K562 (cell line): ENCODE results near the gene HHIPL1. TPM values are rescaled to one million over a fixed set of nuclear protein-coding genes. Genes with fewer than 3 reads are reported as not detected.

Experiments
- ATAC-seq: fragments of 200-7000 bp; cut with Tn5 transposase; 3 replicates; pipeline ENCODE4 v1.9.1; 2020; ENCODE audit warnings: moderate library complexity
- BruUV-seq: library from RNA; stranded (reverse); fragments of 400-500 nt; replicated peaks from 2 replicates; lab custom pipeline; 2021; lab: Mats Ljungman, UMichigan
- CTCF ChIA-PET: fragments of 300-600 bp; formaldehyde crosslinking; extraction: SDS; loops from one replicate; lab custom pipeline; 2021; ENCODE audit warnings: low intra/inter-chr PET ratio; lab: Yijun Ruan, JAX
- POLR2A ChIA-PET: fragments of 300-600, 350-650 bp; sonication (Branson Sonifier 250); formaldehyde crosslinking; extraction: SDS; loops from one replicate; lab custom pipeline; 2021; ENCODE audit warnings: antibody characterized with exemption, inconsistent platforms; lab: Yijun Ruan, JAX
- DNase-seq, 4 experiments: peaks; one replicate each; pipeline versions ENCODE4 v3.0.0 to v3.0.0-alpha.2; 2011 to 2018; ENCODE audit warnings: low spot score in 3 of 4, mixed read lengths in 3 of 4; ENCODE audit errors: extremely low read depth in 1 of 4
- FAIRE-seq: peaks from 2 replicates; lab custom pipeline; 2011; peaks lifted over from hg19 to GRCh38; lab: Jason Lieb, UNC
- H2AFZ ChIP-seq: 2 replicates; pipeline ENCODE4 v1.6.0; 2011; ENCODE audit warnings: low read depth, low read length, control low read depth, inconsistent platforms
- H3K27ac ChIP-seq: fragments of 200-600 bp; 3 replicates; pipeline ENCODE4 v1.8.0; 2011; ENCODE audit warnings: low read depth, mild to moderate bottlenecking, control low read depth, inconsistent platforms, low read length, moderate library complexity, mixed read lengths; ENCODE audit errors: extremely low read depth
- H3K27me3 ChIP-seq, 2 experiments: fragments of 300-600 bp in 1 of 2; 2 replicates in 1 of 2; 3 replicates in 1 of 2; pipeline versions ENCODE4 v1.6.0 to v1.8.0; 2011; ENCODE audit warnings: inconsistent platforms in 2 of 2, low read length in 2 of 2, mild to moderate bottlenecking in 1 of 2, mixed read lengths in 1 of 2, moderate library complexity in 1 of 2; ENCODE audit not compliant: control insufficient read depth in 2 of 2, insufficient read depth in 2 of 2
- H3K36me3 ChIP-seq: fragments of 300-600 bp; 3 replicates; pipeline ENCODE4 v1.8.0; 2011; ENCODE audit warnings: mild to moderate bottlenecking, low read length, inconsistent platforms; ENCODE audit not compliant: control insufficient read depth, insufficient read depth
- H3K4me1 ChIP-seq, 2 experiments: fragments of 200-600 bp in 1 of 2; replicated peaks in 1 of 2; 2 replicates in 1 of 2; 3 replicates in 1 of 2; pipeline versions ENCODE4 v1.5.1 to v1.8.0; 2011; ENCODE audit warnings: inconsistent platforms in 2 of 2, low read length in 2 of 2, mild to moderate bottlenecking in 1 of 2, mixed read lengths in 1 of 2, moderate library complexity in 1 of 2; ENCODE audit not compliant: control insufficient read depth in 2 of 2, insufficient read depth in 2 of 2
- H3K4me2 ChIP-seq: 2 replicates; pipeline ENCODE4 v1.6.1; 2011; ENCODE audit warnings: low read length, control low read depth, inconsistent platforms, mixed read lengths; ENCODE audit not compliant: insufficient read depth
- H3K4me3 ChIP-seq: fragments of 200-600 bp; sonication (generic), shearing (Covaris generic); 2 replicates; pipeline ENCODE4 v1.5.1; 2016; ENCODE audit warnings: control low read depth, inconsistent platforms
- H3K79me2 ChIP-seq: fragments of 200-600 bp; 3 replicates; pipeline ENCODE4 v1.8.0; 2011; ENCODE audit warnings: low read length, inconsistent platforms; ENCODE audit not compliant: control insufficient read depth, insufficient read depth
- H3K9ac ChIP-seq, 2 experiments: 2 replicates each; pipeline versions ENCODE4 v1.6.0 to v1.6.1; 2011; ENCODE audit warnings: low read depth in 2 of 2, low read length in 2 of 2, control low read depth in 1 of 2, inconsistent platforms in 1 of 2, mild to moderate bottlenecking in 1 of 2, mixed read lengths in 1 of 2; ENCODE audit not compliant: insufficient read depth in 1 of 2
- H3K9me1 ChIP-seq: one replicate; pipeline ENCODE4 v1.6.0; 2011; ENCODE audit warnings: inconsistent platforms, mild to moderate bottlenecking, low read length, moderate library complexity; ENCODE audit not compliant: control insufficient read depth, insufficient read depth
- H3K9me3 ChIP-seq: replicated peaks from 2 replicates; pipeline ENCODE4 v1.5.1; 2011; ENCODE audit warnings: low read depth, low read length, inconsistent platforms; ENCODE audit not compliant: control insufficient read depth, insufficient read depth
- H4K20me1 ChIP-seq: replicated peaks from 2 replicates; pipeline ENCODE4 v1.6.1; 2011; ENCODE audit warnings: low read length, inconsistent platforms, mixed read lengths; ENCODE audit not compliant: control insufficient read depth, insufficient read depth
- NFE2 ChIP-seq: IDR thresholded peaks from 2 replicates; pipeline ENCODE4 v1.6.1; 2014; ENCODE audit warnings: antibody characterized with exemption, low read depth
- ZFP36 ChIP-seq: fragments of 150-350 bp; IDR thresholded peaks from 2 replicates; pipeline ENCODE4 v1.6.1; 2018; ENCODE audit warnings: low read length, low read depth; ENCODE audit not compliant: partially characterized antibody
- WGBS: fragments of 100-300 bp; shearing (Covaris generic); methylation state at CpG from one replicate; pipeline ENCODE4 v1.1.6; 2016; ENCODE audit warnings: low coverage, mixed read lengths; ENCODE audit not compliant: insufficient coverage; ENCODE audit errors: missing lambda C conversion rate; 5-methylcytosine and 5-hydroxymethylcytosine counted together
- in situ Hi-C: fragments of 300-500 bp; cut with MboI; formaldehyde crosslinking; loops from 4 replicates; pipeline ENCODE4 v1.15.0; 2018; ENCODE audit warnings: inconsistent platforms, mixed read lengths
- intact Hi-C: fragments of 100-400 bp; cut with micrococcal nuclease; formaldehyde crosslinking; loops from 2 replicates; pipeline ENCODE4 v1.14.2; 2022
- polyA plus RNA-seq, 8 experiments: library from polyadenylated mRNA; depleted of rRNA in 4 of 8; stranded (reverse) in 5 of 8; unstranded in 3 of 8; fragments of >200 nt; fragmentation: Nextera tagmentation in 2 of 8; fragmentation: Illumina TruSeq in 1 of 8; extraction: Ambion mirVana in 2 of 8; extraction: Trizol in 1 of 8; gene quantifications; 2 replicates each; pipeline versions ENCODE4 v1.2.1 to v1.2.3, GENCODE V29; 2011 to 2014; ENCODE audit warnings: inconsistent platforms in 1 of 8, missing spikeins in 1 of 8
- total RNA-seq, 7 experiments: library from RNA; depleted of rRNA in 6 of 7; stranded (reverse); fragments of >200 nt in 6 of 7; fragmentation: Illumina TruSeq in 2 of 7; extraction: Trizol in 2 of 7; gene quantifications; 2 replicates each; pipeline versions ENCODE4 v1.2.1 to v1.2.3, GENCODE V29; 2011 to 2021; ENCODE audit warnings: low replicate concordance in 1 of 7
- TF ChIP-seq, protein P1 (sequence below): fragments of 250-450 bp; sonication (Bioruptor Pico); IDR thresholded peaks from 2 replicates; pipeline ENCODE4 v1.4.0; 2020; ENCODE audit warnings: borderline replicate concordance
- TF ChIP-seq, protein P2 (sequence below): fragments of 450-650 bp; formaldehyde crosslinking; IDR thresholded peaks from 2 replicates; pipeline ENCODE4 v1.4.0; 2020; ENCODE audit warnings: mild to moderate bottlenecking

Gene HHIPL1
- total and polyA plus RNA-seq, 9 of the 15 experiments (the other 6 are each of a cell fraction or from before 2014, with no cell fraction given): not detected

DNA sequence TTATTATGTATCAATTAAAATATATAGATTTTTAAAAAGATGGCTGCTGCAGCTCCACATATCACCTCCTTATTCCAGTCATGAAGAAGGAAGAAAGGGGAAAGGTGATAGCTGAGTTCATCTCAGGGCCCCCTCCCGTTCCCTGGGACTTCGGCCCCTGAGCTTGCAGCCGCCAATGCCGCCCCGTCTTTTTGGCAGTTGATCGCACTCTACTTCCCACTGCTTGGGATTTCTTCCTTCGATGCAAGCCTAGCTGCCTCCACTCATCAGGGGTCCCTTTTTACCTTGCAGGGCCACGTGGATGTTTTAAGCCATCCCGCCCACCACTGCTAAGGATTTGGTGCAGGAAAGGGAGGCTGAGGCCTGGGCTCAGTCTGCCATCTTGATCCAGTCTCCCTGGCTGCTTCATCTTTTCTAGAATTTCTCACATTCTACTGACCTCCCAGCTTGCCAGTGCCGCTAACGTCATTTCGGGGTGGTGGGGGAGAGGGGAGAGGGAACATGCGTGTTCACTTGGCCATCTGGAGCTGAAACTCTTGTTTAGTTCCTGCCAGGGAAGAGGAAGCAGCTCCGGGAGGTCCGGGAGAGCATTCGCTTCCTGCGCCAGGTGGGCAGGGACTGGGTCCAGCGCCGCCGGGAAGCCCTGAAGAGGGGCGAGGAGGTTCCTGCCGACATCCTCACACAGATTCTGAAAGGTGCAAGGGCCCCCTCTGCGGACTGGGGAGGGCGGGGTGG lies 70.5 kb downstream of the HHIPL1 start (continued):
- no peak for TF ChIP-seq ZFP36
- TF ChIP-seq, protein P1, sequence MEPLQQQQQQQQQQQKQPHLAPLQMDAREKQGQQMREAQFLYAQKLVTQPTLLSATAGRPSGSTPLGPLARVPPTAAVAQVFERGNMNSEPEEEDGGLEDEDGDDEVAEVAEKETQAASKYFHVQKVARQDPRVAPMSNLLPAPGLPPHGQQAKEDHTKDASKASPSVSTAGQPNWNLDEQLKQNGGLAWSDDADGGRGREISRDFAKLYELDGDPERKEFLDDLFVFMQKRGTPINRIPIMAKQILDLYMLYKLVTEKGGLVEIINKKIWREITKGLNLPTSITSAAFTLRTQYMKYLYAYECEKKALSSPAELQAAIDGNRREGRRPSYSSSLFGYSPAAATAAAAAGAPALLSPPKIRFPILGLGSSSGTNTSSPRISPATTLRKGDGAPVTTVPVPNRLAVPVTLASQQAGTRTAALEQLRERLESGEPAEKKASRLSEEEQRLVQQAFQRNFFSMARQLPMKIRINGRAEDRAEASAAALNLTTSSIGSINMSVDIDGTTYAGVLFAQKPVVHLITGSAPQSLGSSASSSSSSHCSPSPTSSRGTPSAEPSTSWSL (CRISPR knock-in tag): no peak

DNA sequence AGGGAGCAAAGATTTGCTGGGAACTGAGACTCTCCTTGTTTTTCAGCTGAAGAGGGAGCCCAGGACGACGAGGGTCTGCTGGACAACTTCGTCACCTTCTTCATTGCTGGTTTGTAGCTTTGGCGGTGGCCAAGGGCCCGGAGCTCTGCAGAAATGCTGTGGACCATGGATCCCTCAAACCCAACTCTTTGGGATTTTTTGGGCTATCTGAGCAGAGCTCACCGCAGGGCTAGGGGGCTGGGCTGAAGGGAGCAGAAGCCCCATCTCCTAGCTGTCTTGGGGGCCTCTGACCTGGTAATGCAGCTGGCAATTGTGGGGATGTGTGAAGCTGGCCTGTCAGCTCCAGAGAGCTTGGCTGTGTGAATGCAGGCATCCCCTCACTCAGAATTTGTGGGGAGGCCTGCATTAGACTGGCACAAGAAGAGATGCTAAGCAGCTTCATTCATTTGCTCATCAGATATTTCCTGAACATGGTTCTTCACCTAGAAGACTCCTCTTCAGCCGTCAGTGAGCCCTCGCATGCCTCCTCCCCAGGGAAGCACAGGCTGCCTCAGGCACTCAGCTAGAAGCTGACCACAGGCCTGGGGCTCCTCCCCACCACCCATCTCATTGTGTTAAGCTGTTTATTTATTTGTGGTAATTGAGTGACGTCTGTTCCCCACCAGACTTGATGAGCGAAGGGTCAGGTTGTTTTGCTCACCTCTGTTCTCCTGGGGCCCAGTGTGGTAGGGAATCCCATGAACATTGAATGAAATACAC lies 71.3 kb downstream of the HHIPL1 start:
- Histone ChIP-seq H4K20me1 (0 out of 2 replicates have a peak, but pooled peaks cover 6% of the 10 kb centered on the region), H3K9me1 (no peaks in the 10 kb centered on the region), H3K27me3 (peaks cover 2 to 29% of the 10 kb centered on the region in 2 experiments; a peak in 4 of 5 replicates), H3K36me3 (no peaks in the 10 kb centered on the region), H3K4me1 (no peaks in the 10 kb centered on the region), H3K79me2 (no peaks in the 10 kb centered on the region), H3K4me2 (no peak overlapping the region), H2AFZ (no peak overlapping the region), H3K9ac (no peak overlapping the region), H3K9me3 (no peaks in the 10 kb centered on the region), H3K27ac (no peak overlapping the region), H3K4me3 (no peak overlapping the region)
- DNase-seq (no peak), FAIRE-seq (no peak), ATAC-seq (no peak)
- BruUV-seq: no TSS peak
- WGBS: 2% methylated on average over 10 of the region's 10 CpGs
- ChIA-PET POLR2A (interaction anchor here (1.3 kb wide), 1 partner anchor 13 kb away, joined by 3 read pairs; no protein-coding TSS in a partner anchor), CTCF (no interaction called here)
- intact Hi-C loops (no loop called here), in situ Hi-C loops (no loop called here)
- no peak for TF ChIP-seq NFE2
- TF ChIP-seq, protein P2, sequence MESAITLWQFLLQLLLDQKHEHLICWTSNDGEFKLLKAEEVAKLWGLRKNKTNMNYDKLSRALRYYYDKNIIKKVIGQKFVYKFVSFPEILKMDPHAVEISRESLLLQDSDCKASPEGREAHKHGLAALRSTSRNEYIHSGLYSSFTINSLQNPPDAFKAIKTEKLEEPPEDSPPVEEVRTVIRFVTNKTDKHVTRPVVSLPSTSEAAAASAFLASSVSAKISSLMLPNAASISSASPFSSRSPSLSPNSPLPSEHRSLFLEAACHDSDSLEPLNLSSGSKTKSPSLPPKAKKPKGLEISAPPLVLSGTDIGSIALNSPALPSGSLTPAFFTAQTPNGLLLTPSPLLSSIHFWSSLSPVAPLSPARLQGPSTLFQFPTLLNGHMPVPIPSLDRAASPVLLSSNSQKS (CRISPR knock-in tag): no peak
